ENCODE data around the gene POMT2. TPM values are rescaled to one million over a fixed set of nuclear protein-coding genes. Genes with fewer than 3 reads are reported as not detected.

POMT2 gene
- total and polyA plus RNA-seq, 11 donors: 7.0 to 27.6 (median 15.3) TPM

DNA sequence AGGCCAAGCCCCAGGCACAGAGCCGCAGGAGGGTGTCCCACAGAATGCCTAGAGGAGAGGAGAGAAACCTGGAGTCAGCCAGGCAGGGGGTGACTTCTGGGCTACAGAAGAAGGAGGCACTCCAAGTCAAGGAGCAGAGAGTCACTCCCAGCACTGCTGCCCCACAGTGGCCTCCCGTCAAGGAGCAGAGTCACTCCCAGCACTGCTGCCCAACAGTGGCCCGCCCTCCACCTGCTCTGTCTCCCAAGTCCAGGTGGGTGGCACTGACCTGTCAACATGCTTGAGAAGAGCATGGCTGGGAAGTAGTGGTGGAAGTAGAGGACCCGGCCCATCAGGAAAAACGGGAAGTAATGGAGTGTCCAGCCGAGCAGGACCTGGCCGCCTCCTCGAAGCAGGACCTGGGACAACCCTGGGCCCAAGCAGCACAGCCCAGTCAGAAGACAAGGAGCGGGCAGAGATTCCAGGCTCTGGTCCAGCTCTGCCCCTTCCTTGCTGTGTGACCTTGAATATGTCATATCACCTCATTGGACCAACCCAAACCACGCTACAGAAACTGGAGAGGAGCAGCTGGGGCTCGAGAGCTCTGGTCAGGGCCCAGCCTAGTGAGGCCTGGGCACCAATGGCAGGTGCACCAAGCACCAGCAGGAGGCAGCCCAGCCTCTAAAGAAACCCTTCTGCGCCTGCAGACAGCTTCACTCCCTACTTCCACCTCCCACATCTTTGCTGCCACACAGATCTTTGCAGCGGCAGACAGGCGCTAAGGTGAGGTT is 42.0 kb downstream of the POMT2 start:
- TF ChIP-seq POLR2A (IDR thresholded peaks at IDR 0.05): no peak
- ATAC-seq (no peak), DNase-seq (no peak)
- Histone ChIP-seq H3K4me3 (no peak overlapping the region), H3K27ac (no peak overlapping the region), H3K36me3 (peaks cover 0 to 64% (median 45%) of the 10 kb centered on the region in 9 donors), H3K4me1 (no peaks in the 10 kb centered on the region), H3K27me3 (no peaks in the 10 kb centered on the region), H3K9me3 (peaks cover 0 to 4% (median 0%) of the 10 kb centered on the region in 12 donors)
- intact Hi-C loops (cut with DNase I): no loop called here
- 94 to 99% (median 95%) methylated on average over 12 to 14 of the region's 14 CpGs for WGBS, 4 donors

DNA sequence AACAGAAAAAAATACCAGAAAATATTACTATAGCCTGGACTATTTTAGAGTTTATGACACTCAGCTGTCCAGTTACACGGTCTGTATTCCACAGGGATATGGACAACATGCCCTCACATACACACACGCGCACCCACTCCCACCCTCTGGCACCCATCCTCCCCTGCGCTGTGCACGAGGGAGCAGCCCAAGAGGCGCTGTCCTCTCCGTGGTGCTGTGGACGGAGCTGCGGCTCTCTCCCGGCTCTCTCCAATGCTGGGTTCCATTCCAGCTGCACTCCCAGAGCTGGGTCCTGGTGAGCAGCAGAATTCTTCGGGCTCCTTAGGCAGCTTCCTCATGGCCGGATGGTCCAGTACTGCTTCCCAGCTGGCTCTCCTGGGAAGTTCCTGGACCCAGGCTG is 43.7 kb downstream of the POMT2 start:
- H3K9me3 ChIP-seq: peaks cover 0 to 6% (median 0%) of the 10 kb centered on the region in 12 donors
- ATAC-seq (no peak), DNase-seq (no peak)
- H3K36me3 ChIP-seq: peaks cover 0 to 47% (median 28%) of the 10 kb centered on the region in 9 donors
- H3K27ac ChIP-seq: no peak overlapping the region
- H3K27me3 ChIP-seq: peaks cover 0 to 12% (median 3%) of the 10 kb centered on the region in 9 donors
- H3K4me1 ChIP-seq: no peaks in the 10 kb centered on the region
- intact Hi-C loops (cut with DNase I): no loop called here
- WGBS, 4 donors: 89 to 93% (median 90%) methylated on average over 12 of the region's 12 CpGs
- H3K4me3 ChIP-seq: no peak overlapping the region
- TF ChIP-seq, protein P1, sequence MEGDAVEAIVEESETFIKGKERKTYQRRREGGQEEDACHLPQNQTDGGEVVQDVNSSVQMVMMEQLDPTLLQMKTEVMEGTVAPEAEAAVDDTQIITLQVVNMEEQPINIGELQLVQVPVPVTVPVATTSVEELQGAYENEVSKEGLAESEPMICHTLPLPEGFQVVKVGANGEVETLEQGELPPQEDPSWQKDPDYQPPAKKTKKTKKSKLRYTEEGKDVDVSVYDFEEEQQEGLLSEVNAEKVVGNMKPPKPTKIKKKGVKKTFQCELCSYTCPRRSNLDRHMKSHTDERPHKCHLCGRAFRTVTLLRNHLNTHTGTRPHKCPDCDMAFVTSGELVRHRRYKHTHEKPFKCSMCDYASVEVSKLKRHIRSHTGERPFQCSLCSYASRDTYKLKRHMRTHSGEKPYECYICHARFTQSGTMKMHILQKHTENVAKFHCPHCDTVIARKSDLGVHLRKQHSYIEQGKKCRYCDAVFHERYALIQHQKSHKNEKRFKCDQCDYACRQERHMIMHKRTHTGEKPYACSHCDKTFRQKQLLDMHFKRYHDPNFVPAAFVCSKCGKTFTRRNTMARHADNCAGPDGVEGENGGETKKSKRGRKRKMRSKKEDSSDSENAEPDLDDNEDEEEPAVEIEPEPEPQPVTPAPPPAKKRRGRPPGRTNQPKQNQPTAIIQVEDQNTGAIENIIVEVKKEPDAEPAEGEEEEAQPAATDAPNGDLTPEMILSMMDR (IDR thresholded peaks at IDR 0.05): no peak
- no peak for TF ChIP-seq POLR2A (IDR thresholded peaks at IDR 0.05)

GRCh38 chr14:77276295-77276935 is 44.3 kb downstream of the POMT2 start:
- TF ChIP-seq, protein P1 (IDR thresholded peaks at IDR 0.05): no peak
- TF ChIP-seq POLR2A (IDR thresholded peaks at IDR 0.05): no peak
- no peak overlapping the region for H3K4me3 ChIP-seq
- DNase-seq (no peak), ATAC-seq (no peak)
- peaks cover 0 to 43% (median 28%) of the 10 kb centered on the region in 9 donors for H3K36me3 ChIP-seq
- 85 to 88% (median 85%) methylated on average over 9 to 15 of the region's 15 CpGs for WGBS, 4 donors
- intact Hi-C loops (cut with DNase I): no loop called here
- H3K27me3 ChIP-seq: peaks cover under 1 to 17% (median 7%) of the 10 kb centered on the region in 9 donors
- H3K4me1 ChIP-seq: peaks cover 0 to under 1% (median 0%) of the 10 kb centered on the region in 12 donors
- H3K27ac ChIP-seq: no peak overlapping the region
- H3K9me3 ChIP-seq: peaks cover 0 to 6% (median 0%) of the 10 kb centered on the region in 12 donors

DNA sequence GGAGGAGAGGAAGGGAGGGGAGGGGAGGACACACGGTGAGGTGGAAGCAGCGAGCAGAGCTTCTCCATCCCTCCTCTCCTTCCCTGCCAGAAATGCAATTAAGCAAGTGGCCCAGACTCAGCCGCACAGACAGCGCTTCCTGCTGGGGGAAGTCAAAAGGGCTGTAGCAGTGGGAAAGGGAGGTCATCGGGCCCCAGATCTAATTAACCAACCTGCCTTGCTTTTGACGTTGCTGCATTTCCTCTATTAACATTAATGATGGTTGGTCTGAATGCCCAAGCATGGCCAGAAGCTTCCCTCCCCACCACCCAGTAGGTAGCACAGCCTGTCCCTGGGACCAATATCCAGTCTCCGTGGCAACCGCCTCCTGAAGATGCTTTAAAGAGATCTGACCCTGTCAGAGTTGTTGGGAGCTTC is 45.1 kb downstream of the POMT2 start:
- WGBS, 4 donors: 58 to 64% (median 60%) methylated on average over 8 of the region's 8 CpGs
- no peak overlapping the region for H3K27ac ChIP-seq
- peaks cover 8 to 26% (median 16%) of the 10 kb centered on the region in 9 donors for H3K27me3 ChIP-seq
- no peak overlapping the region for H3K4me3 ChIP-seq
- peaks cover 0 to 8% (median 0%) of the 10 kb centered on the region in 12 donors for H3K4me1 ChIP-seq
- DNase-seq: no peak
- TF ChIP-seq POLR2A (IDR thresholded peaks at IDR 0.05): no peak
- TF ChIP-seq, protein P1 (IDR thresholded peaks at IDR 0.05): no peak
- peaks cover 0 to 6% (median 0%) of the 10 kb centered on the region in 12 donors for H3K9me3 ChIP-seq
- H3K36me3 ChIP-seq: peaks cover 0 to 43% (median 28%) of the 10 kb centered on the region in 9 donors
- ATAC-seq: no peak
- intact Hi-C loops (cut with DNase I): no loop called here

All from heart left ventricle (tissue), 16 donors.